KOPT-K1 (cell line): Measurements from ENCODE around the gene RPL7A.
"Not testable (repeated sequence)": the region's sequence is repeated elsewhere in the genome, so short reads cannot be mapped to it uniquely, and the experiment has no call there.

Experiments used
- H3K27ac ChIP-seq: fragments of 200-600 bp; sonication (generic); 2 replicates; pipeline ENCODE4 v1.5.1; 2016; ENCODE audit warnings: antibody characterized with exemption, mild to moderate bottlenecking, low read depth, low read length; ENCODE audit not compliant: poor library complexity, severe bottlenecking
- H3K36me3 ChIP-seq: fragments of 200-600 bp; sonication (generic); 2 replicates; pipeline ENCODE4 v1.5.1; 2017; ENCODE audit warnings: antibody characterized with exemption, mild to moderate bottlenecking, low read length, moderate library complexity; ENCODE audit not compliant: insufficient read depth
- H3K9me3 ChIP-seq: fragments of 200-600 bp; sonication (generic); 2 replicates; pipeline ENCODE4 v1.5.1; 2017; ENCODE audit warnings: antibody characterized with exemption, low read length, mild to moderate bottlenecking; ENCODE audit not compliant: insufficient read depth, poor library complexity, severe bottlenecking

Gene RPL7A

DNA sequence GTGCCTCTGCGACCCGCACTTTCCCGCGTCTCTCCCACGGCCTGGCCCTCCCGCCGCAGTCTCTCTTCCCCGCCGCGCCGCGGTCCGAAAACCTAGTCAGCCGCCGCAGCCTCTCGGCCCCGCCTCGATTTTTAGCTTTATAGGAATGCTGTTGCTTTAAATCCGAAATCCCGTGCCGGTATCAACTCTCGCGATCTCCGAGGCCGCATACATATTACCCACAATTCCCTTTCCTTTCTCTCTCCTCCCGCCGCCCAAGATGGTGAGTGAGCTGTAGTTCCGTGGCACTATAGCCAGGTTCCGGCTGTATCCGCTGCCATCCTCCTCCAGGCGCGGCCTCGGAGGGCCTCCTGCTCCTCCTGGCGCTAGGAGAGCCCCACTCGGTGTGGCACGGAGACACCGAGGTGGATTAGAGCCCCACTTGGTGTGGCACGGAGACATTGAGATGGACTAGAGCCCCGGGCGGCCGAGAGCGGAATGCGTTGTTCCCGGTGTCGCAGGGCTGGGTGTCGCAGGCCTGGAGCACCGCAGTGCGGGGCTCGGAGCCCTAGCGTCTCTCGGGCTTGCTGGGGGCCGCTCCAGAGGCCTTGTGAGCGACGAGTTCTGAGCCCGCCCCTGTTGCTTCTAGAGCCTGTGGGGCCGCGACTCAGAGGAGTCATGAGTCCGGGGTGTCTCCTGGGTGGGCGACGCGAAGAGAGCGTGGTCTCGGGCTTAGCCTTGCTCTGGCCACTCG is at the start of gene RPL7A, which contains the start of gene MED22:
TSS of gene RPL7A (plus strand) at position 234 of the 733 bp plus-strand sequence. CDS start at position 260, 26 bp downstream.
TSS of gene MED22 (minus strand) at position 147 of the 733 bp plus-strand sequence. CDS start 1,469 bp downstream, outside the sequence.
- Histone ChIP-seq H3K27ac (peak within 1 kb of the TSS; percentile 92), H3K9me3 (no peaks in the 10 kb centered on the region), H3K36me3 (peaks cover 82% of the 10 kb centered on the region)

DNA sequence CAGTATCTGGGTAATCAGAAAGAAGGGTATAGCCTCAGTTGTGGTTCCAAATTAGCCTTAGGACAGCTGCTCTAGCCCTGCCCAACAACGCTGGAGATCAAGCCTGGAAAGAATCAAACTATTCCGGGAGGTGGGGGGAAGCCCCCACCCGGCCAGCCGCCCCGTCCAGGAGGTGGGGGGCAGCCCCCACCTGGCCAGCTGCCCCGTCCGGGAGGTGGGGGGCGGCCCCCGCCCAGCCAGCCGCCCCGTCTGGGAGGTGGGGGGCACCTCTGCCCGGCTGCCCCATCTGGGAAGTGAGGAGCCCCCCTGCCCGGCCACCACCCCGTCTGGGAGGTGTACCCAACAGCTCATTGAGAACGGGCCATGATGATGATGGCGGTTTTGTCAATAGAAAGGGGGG is 48.0 kb upstream of the RPL7A start:
- not testable (repeated sequence) for H3K27ac ChIP-seq, H3K9me3 ChIP-seq, H3K36me3 ChIP-seq

DNA sequence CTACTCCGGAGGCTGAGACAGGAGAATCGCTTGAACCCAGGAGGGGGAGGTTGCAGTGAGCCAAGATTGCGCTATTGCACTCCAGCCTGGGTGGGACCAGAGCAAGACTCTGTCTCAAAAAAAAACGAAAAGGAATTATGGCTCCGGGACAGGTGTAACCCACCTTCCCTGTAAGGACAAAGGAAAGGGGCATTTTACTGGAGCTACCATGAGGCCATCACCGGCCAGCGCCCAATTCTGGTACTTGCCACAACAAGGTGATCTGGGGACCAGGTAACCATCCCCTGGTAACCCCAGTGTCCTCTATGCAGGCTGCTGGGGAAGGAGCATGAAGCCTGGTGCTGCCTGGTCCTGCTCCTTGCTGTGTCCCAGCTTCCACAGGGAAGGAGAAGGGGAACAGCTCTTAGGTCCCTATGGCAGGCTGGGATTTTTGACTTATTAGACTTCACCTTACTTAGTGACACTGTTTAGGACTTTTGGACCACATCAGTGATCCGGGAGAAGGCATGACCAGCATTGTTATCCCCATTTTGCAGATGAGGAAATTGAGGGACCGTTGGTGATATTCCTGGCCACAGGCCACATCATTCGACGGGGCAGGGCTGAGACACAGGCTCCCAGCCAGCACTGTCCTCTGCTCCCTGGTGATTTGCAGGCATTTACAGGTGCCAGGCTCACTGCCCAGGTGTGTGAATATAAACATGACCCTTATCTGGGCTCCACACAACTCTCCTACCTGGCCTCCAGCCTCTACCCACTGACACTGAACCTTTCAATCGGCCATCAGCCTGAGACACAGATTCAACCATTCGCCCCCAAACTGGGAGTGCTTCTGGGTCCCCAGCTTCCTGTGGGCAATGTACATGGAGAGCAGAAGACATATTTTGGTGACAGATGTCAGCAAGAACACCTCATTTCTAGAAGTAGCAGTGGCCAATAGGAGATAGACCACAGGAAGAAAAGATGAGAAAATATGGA is 46.5 kb upstream of the RPL7A start:
- Histone ChIP-seq H3K27ac (no peak overlapping the region), H3K9me3 (no peaks in the 10 kb centered on the region)

DNA sequence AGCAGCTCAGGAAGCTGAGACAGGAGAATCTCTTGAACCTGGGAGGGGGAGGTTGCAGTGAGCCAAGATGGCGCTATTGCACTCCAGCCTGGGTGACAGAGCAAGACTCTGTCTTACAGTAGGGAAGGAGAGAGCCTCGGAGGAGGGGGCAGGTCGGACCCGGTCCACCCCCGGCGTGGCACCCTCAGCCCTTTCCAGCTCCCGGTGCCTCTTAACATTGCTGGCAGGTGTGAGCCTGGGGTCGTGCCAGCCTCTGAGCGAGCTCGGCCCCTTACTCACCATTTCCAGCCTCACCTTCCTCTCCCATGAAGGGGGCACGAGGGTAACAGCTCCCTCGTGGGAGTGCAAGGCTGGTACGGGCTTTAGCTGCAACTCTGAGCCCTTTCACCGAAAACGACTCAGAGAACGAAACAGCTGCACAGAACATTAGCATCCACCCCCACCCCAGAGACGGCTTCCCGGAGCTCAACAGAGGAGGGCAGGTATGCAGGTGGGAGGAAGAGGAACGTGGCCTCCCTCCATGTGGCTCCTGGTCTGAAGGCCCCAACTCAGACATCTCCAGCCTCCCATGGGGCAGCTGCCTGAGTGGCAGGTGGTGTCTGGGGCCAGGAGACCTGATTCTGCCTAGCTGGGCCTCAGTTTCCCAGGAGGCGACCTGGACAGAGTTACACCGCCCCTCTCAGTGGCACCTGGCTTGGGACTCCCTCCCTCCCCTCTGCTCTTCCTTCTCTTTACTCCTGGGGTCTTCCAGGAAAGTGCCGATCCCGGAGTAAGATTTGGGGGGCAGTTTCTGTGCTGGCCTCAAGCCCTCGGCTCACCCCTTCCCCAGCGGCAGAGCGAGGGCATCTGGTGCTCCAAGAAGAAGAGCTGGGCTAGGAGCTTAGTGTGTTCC is 44.5 kb upstream of the RPL7A start:
- H3K9me3 ChIP-seq = no peaks in the 10 kb centered on the region
- H3K36me3 ChIP-seq = no peaks in the 10 kb centered on the region
- H3K27ac ChIP-seq = no peak overlapping the region

More for the DNA sequence above, 46.5 kb upstream of the RPL7A start:
- no peaks in the 10 kb centered on the region for H3K36me3 ChIP-seq

DNA sequence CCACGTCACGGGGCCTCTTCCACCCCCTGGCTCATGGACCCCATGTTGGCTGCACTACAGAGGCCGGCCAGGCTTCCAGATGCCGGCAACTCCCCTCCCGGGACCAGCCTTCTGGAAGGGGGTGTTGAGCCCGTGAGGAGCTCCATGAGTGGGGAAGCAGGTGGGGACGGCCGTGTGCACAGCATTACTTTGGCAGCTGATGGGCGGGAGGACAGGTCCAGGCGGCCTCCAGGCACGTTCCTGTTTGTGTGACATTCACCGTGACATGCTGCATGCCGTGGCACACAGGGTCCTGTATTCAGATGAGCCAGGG is 43.9 kb upstream of the RPL7A start:
- Histone ChIP-seq H3K27ac (no peak overlapping the region), H3K36me3 (no peaks in the 10 kb centered on the region), H3K9me3 (no peaks in the 10 kb centered on the region)

DNA sequence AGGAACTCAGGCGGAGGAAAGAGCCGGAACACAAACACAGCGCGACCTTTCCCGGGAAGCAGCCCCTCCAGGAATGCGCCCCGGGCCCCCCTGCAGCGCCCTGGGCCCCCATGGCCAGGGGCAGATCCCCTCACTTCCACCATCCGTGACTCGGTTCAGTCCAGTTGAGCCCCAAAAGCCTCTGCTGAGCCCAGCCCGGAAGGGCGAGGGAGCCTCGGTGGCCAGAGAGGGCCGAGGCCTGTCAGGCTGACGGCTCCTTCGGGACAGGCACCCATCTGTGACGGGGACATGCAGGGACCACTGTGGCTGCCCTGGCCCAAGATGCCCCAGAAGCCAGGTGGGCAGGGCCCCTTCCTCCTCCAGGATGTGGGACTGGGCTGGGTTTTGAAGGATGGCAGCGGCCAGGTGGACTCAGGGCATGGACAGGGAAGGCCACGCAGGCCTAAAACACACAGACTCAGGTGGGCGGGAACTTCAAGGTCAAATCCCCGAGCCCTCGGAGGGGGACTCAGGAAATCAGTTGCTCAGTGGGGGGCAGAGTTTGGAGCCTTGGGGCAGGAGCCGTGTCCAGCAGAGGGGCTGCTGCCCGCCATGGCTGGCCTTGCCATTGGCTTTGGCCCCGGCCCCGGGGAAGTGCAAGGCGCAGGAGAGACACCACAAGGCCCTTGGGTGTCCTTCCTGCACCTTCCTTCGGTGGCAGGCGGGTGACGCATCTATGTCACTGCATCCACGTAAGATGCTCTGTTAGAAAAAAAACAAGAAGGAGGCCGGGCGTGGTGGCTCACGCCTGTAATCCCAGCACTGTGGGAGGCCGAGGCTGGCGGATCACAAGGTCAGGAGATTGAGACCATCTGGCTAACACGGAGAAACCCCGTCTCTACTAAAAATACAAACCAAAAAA is 43.3 kb upstream of the RPL7A start:
- no peak overlapping the region for H3K27ac ChIP-seq
- peaks cover 2% of the 10 kb centered on the region for H3K9me3 ChIP-seq
- no peaks in the 10 kb centered on the region for H3K36me3 ChIP-seq

DNA sequence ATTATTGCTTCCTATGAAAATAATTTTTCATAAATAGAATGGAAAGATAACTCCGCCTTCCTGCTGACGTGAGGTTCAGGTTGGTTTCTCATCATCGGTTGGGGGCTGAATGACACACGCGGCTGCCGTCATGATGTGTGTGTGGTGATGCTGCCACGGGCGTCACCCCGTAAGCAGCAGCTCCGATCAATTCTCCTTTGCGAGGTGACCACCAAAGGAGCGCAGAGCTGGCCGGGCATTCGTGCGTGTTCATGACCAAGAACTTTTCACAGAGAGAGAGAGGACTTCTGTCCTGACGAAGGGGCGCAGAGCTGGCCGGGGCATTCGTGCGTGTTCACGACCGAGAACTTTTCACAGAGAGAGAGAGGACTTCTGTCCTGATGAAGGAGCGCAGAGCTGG is 42.3 kb upstream of the RPL7A start:
- Histone ChIP-seq H3K36me3 (no peaks in the 10 kb centered on the region), H3K27ac (no peak overlapping the region), H3K9me3 (peaks cover 4% of the 10 kb centered on the region)

DNA sequence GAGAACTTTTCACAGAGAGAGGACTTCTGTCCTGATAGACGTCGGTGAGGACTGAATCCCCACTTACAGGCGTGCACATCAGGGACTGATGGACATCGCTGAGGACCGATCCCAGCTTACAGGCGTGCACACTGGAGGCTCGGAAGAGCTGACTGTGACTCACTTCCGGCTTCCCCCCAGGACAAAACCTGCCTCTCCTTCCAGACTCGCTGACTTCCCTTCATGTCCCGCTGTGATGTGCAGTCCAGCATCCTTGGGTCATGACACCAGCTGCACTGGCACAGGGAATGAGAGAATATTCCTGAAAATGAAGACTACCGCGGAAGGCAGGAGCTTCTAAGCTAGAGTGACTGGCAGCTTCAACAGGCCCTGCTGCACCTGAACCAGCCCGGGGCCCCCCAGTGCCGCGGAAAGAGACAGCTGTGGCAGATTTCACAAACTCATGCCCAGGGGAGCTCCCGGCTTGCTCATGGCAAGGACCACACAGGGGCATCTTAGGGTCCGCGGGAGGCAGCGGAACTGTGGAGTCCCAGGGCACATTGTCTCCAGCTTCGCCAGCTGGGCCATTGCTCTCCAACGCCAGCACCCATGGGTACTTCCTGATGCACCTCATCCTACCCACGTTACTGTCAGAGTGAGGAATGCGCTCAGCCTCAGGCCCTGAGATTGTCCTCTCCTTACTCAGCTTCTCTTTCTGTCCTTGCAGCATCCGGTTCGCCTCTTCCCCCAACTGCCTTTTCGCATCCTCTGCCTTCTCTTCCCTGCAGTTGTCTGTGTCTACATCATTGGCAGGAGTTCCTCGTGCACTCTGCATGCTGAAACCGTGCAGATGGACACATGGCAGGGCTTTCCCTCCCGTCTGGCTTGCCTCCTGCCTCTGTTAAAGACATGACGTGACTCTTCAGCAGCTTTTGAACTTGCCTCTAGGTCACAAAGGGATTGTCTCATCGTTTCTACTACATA is 41.5 kb upstream of the RPL7A start:
- Histone ChIP-seq H3K27ac (no peak overlapping the region), H3K36me3 (no peaks in the 10 kb centered on the region), H3K9me3 (peaks cover 4% of the 10 kb centered on the region)

DNA sequence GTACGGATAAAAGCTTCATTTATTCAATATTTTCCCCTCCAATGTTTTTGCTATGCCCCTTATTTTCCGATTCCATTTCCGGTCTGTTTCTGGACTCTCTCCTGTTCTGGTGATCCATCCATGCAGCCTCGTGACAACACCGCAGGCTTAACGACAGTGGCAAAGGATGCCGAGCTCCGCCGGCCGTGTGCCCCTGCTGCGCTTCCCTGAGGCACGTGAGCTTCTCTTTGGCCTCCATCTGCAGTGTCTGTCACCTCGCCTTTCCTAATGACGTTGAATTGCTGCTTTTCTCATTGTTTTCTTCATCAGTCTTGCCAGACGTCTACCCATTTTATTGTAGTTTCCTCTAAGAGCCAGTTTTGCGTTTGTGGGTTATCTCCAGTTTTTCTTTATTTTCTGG is 40.7 kb upstream of the RPL7A start:
- Histone ChIP-seq H3K27ac (no peak overlapping the region), H3K9me3 (peaks cover 4% of the 10 kb centered on the region), H3K36me3 (no peaks in the 10 kb centered on the region)

DNA sequence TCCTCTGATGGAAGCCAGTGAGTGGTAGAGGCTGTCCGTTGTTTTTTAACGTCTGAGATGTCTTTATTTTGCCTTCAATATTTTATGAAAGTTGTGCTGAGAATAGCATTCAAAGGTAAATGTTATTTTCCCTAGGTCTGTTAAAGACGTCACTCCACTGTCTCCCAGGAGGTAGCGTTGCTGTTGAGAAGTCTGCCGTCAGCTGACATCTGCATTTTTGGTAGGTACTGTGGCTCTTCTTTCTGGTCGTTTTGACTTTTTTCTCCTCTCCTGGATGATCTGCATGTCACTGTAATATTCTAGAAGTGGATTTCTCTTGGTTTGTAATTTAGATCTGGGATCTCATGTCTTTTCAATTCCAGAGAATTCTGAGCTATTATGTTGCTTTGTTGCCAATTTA is 38.4 kb upstream of the RPL7A start:
- no peaks in the 10 kb centered on the region for H3K36me3 ChIP-seq
- H3K9me3 ChIP-seq = peaks cover 4% of the 10 kb centered on the region
- H3K27ac ChIP-seq = no peak overlapping the region

DNA sequence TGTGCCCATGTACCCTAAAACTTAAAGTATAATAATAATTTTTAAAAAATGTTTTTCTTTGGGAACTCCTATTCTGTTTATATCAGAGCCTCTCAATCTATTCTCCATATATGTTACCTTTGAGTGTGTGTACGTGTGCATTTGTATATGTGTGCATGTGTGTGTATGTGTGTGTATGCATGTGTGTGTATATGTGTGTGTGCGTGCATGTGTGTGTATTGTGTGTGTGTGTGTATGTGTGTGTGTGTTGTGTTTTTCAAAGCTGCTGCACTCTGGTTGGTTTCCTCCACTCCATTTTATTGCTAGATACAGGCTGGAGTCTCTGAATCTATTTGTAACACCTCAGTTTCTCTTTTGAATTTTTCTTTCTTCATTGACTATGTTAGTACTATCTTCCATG is 32.0 kb upstream of the RPL7A start:
- no peaks in the 10 kb centered on the region for H3K9me3 ChIP-seq
- H3K36me3 ChIP-seq = no peaks in the 10 kb centered on the region
- no peak overlapping the region for H3K27ac ChIP-seq

DNA sequence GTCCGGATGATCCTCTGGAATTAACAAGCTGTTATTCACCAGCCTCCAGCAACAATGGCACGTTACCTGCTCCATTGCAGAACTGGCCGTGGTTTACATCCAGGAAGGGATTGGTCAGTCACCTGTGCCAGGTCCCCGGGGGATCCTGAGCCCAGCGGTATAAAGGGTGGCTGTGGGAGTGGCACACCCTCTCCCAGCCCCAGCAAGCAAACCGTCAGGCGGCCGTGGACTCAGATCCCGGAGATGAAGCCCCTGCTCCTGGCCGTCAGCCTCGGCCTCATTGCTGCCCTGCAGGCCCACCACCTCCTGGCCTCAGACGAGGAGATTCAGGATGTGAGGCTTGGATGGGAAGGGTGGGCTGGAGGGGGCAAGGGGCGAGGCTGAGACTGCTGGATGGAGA is 30.5 kb upstream of the RPL7A start:
- H3K9me3 ChIP-seq, H3K27ac ChIP-seq, H3K36me3 ChIP-seq: not testable (repeated sequence)

DNA sequence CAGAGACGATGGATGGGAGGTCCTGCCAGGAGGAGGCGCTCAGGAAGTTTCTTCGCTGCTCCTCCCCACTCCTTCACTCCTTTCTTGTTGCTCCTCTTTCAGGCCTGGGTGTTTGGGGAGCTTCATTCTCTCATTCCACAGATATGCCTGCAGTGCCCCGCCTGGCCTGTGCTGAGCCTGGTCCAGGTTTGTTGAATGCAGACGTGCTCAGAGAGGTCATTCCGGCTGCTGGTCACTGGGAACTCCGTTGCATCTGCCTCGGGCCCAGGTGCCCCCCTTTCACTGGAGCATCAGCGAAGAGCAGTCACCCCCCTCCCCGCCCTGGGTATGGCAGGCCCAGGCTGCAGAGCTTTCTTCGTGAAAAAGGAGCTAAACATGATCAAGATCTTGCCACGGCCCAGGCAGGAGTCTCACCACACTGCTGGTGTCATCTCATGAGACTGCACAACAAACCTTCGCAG is 27.6 kb upstream of the RPL7A start:
- Histone ChIP-seq H3K27ac (no peak overlapping the region), H3K36me3 (no peaks in the 10 kb centered on the region), H3K9me3 (no peaks in the 10 kb centered on the region)
